Heart left ventricle (tissue), 16 donors: ENCODE results near the gene CNTNAP5. TPM values are rescaled to one million over a fixed set of nuclear protein-coding genes. Genes with fewer than 3 reads are reported as not detected.

ENCODE experiments used
- ATAC-seq, 4 donors: fragments of 200-7000 bp; cut with Tn5 transposase; one replicate each; pipeline ENCODE4 v1.9.1; 2020 to 2022; ENCODE audit warnings: moderate library complexity in 4 of 4, mild to moderate bottlenecking in 3 of 4, moderate number of reproducible peaks in 1 of 4
- DNase-seq, 5 donors: peaks; one replicate each; pipeline ENCODE4 v3.0.0-alpha.2; 2020
- H3K27ac ChIP-seq, 12 donors: fragments of 200-600 bp; sonication (generic) in 4 of 12; one replicate each; pipeline versions ENCODE4 v1.5.0 to v1.8.0; 2016 to 2022; ENCODE audit warnings: mild to moderate bottlenecking in 2 of 12
- H3K27me3 ChIP-seq, 9 donors: fragments of 200-600 bp; sonication (generic) in 2 of 9; one replicate each; pipeline versions ENCODE4 v1.5.1 to v1.8.0; 2016 to 2022; ENCODE audit warnings: mild to moderate bottlenecking in 3 of 9
- H3K36me3 ChIP-seq, 9 donors: fragments of 200-600 bp; sonication (generic) in 2 of 9; one replicate each; pipeline versions ENCODE4 v1.5.0 to v1.8.0; 2018 to 2022; ENCODE audit warnings: mild to moderate bottlenecking in 2 of 9
- H3K4me1 ChIP-seq, 12 donors: fragments of 200-600 bp; sonication (generic) in 4 of 12; one replicate each; pipeline versions ENCODE4 v1.5.0 to v1.8.0; 2016 to 2022; ENCODE audit warnings: mild to moderate bottlenecking in 3 of 12
- H3K4me3 ChIP-seq, 12 donors: fragments of 200-600 bp; sonication (generic) in 4 of 12; one replicate each; pipeline versions ENCODE4 v1.5.0 to v1.8.0; 2017 to 2022; ENCODE audit warnings: mild to moderate bottlenecking in 9 of 12, moderate library complexity in 4 of 12
- H3K9me3 ChIP-seq, 12 donors: fragments of 200-600 bp; sonication (generic) in 4 of 12; one replicate each; pipeline versions ENCODE4 v1.5.0 to v1.8.0; 2016 to 2022; ENCODE audit warnings: mild to moderate bottlenecking in 1 of 12
- CTCF ChIP-seq, 12 donors: fragments of 200-600 bp; sonication (generic) in 4 of 12; IDR thresholded peaks; one replicate each; pipeline versions ENCODE4 v1.5.0 to v1.8.0; 2018 to 2022; ENCODE audit warnings: antibody characterized with exemption in 12 of 12, mild to moderate bottlenecking in 5 of 12
- POLR2A ChIP-seq, 2 donors: fragments of 450-650 bp; IDR thresholded peaks; one replicate each; pipeline ENCODE4 v1.6.1; 2017; ENCODE audit warnings: antibody characterized with exemption in 2 of 2, mild to moderate bottlenecking in 2 of 2, moderate library complexity in 2 of 2
- WGBS, 4 donors: extraction: QIAGEN DNeasy Blood & Tissue Kit in 2 of 4; methylation state at CpG; one replicate each; pipeline versions ENCODE4 v1.1.5 to v1.1.7; 2013 to 2018; 5-methylcytosine and 5-hydroxymethylcytosine counted together
- intact Hi-C, 10 donors: fragments of 100-400 bp; cut with DNase I; formaldehyde crosslinking; loops; one replicate each; pipeline versions ENCODE4 v1.11.1 to v1.14.2; 2022
- polyA plus RNA-seq, 2 donors: library from polyadenylated mRNA; stranded (reverse); fragments of 200-250 nt; gene quantifications; one replicate each; pipeline ENCODE4 v1.2.3, GENCODE V29; 2013
- total RNA-seq, 9 donors: library from RNA; depleted of rRNA in 2 of 9; stranded (reverse); fragments of >200 nt in 2 of 9; fragmentation: NEBNext Ultra II Directional in 3 of 9; extraction: Animal tissue kit (Norgen Biotek cat#: 25700) in 3 of 9; gene quantifications; one replicate each; pipeline versions ENCODE4 v1.1.0 to v1.2.4, GENCODE V29; 2016 to 2023
- donor health status: ischemic (EF 13 %, LVEDD 7.1; RV severe dilation, severe dysfunction).
- donor health status: healthy with polysubstance abuse.
- donor health status: DM: no; HTN: yes; CAD: no.
- donor health status: DM: no; HTN: no; CAD: no.
- donor health status: ischemic (EF 25% LVEDD 6.9; RV normal size, moderate dysfunction).
- donor health status: ischemic (EF 25% LVEDD 5.7; RV mildly dilated, moderate dysfunction).
- donor health status: healthy.
- donor health status: DM: yes; HTN: yes; CAD: no.
- donor health status: ischemic (EF 35%, LVEDD 5.7; RV mildly dilated, moderate dysfunction).
- donor health status: nonischemic (EF 11% LVEDD 7.7; RV severe dilation, severe dysfunction).
- donor health status: DM: yes; HTN: yes; CAD: no.
- donor health status: PGD.
- donor health status: ischemic (EF 29% LVEDD 5.4; RV normal size, mild dysfunction).
- donor health status: nonischemic (EF 23%, LVEDD 6.1; RV moderate dilation, normal function).

CNTNAP5 gene
- total and polyA plus RNA-seq, 11 donors: not detected

- H3K27me3 ChIP-seq: no peaks in the 10 kb centered on the region
- DNase-seq: no peak
- no peak overlapping the region for H3K4me3 ChIP-seq
- ATAC-seq: no peak
- H3K4me1 ChIP-seq: no peaks in the 10 kb centered on the region
- TF ChIP-seq POLR2A (IDR thresholded peaks at IDR 0.05) (no peak), CTCF (IDR thresholded peaks at IDR 0.05) (no peak)
- peaks cover 0 to 9% (median 0%) of the 10 kb centered on the region in 12 donors for H3K9me3 ChIP-seq
- 90 to 94% (median 92%) methylated on average over 2 of the region's 2 CpGs for WGBS, 4 donors
- H3K27ac ChIP-seq: no peak overlapping the region
- intact Hi-C loops: no loop called here
- no peaks in the 10 kb centered on the region for H3K36me3 ChIP-seq
Observed at GRCh38 chr2:124201713-124202112, 176.6 kb downstream of the CNTNAP5 start.

GRCh38 chr2:124209441-124209840, 184.4 kb downstream of the CNTNAP5 start:
- intact Hi-C loops: no loop called here
- DNase-seq (no peak), ATAC-seq (no peak)
- no peak overlapping the region for H3K4me3 ChIP-seq
- WGBS, 4 donors: 80 to 89% (median 81%) methylated on average over 4 of the region's 4 CpGs
- H3K36me3 ChIP-seq: no peaks in the 10 kb centered on the region
- H3K9me3 ChIP-seq: peaks cover 0 to 8% (median 0%) of the 10 kb centered on the region in 12 donors
- no peaks in the 10 kb centered on the region for H3K4me1 ChIP-seq
- H3K27ac ChIP-seq: no peak overlapping the region
- H3K27me3 ChIP-seq: no peaks in the 10 kb centered on the region
- no peak for TF ChIP-seq POLR2A (IDR thresholded peaks at IDR 0.05)
- no peak for TF ChIP-seq CTCF (IDR thresholded peaks at IDR 0.05)

- Histone ChIP-seq H3K27ac (no peak overlapping the region), H3K36me3 (no peaks in the 10 kb centered on the region), H3K4me3 (no peak overlapping the region), H3K27me3 (no peaks in the 10 kb centered on the region), H3K4me1 (no peaks in the 10 kb centered on the region), H3K9me3 (no peaks in the 10 kb centered on the region)
- intact Hi-C loops: no loop called here
- TF ChIP-seq POLR2A (IDR thresholded peaks at IDR 0.05) (no peak), CTCF (IDR thresholded peaks at IDR 0.05) (no peak)
- no peak for DNase-seq
- no peak for ATAC-seq
- 50 to 62% (median 59%) methylated on average over 2 of the region's 2 CpGs for WGBS, 4 donors
Observed at GRCh38 chr2:124211461-124211860, 186.4 kb downstream of the CNTNAP5 start.

GRCh38 chr2:124213977-124214587, 189.0 kb downstream of the CNTNAP5 start:
- H3K27ac ChIP-seq: no peak overlapping the region
- no peak for DNase-seq
- WGBS, 4 donors: 69 to 77% (median 71%) methylated on average over 7 of the region's 7 CpGs
- no peaks in the 10 kb centered on the region for H3K27me3 ChIP-seq
- H3K9me3 ChIP-seq: no peaks in the 10 kb centered on the region
- intact Hi-C loops: no loop called here
- H3K36me3 ChIP-seq: no peaks in the 10 kb centered on the region
- TF ChIP-seq POLR2A (IDR thresholded peaks at IDR 0.05) (no peak), CTCF (IDR thresholded peaks at IDR 0.05) (no peak)
- H3K4me1 ChIP-seq: no peaks in the 10 kb centered on the region
- no peak overlapping the region for H3K4me3 ChIP-seq
- ATAC-seq: no peak
